ACHN (cell line): Measurements from ENCODE around the gene ANO4.
A peak's percentile ranks its signal among the peaks of the same experiment; 100 is the strongest.

Experiments used
- DNase-seq: peaks from one replicate; pipeline ENCODE4 v3.0.0-alpha.2; 2015
- in situ Hi-C: cut with HindIII; loops from 2 replicates; pipeline ENCODE4 v1.10.0; 2017; ENCODE audit warnings: low sequenced_read_pairs, low pct_ligation_motif_present, low pct_unique_long_range_greater_than_20kb

The ANO4 gene

DNA sequence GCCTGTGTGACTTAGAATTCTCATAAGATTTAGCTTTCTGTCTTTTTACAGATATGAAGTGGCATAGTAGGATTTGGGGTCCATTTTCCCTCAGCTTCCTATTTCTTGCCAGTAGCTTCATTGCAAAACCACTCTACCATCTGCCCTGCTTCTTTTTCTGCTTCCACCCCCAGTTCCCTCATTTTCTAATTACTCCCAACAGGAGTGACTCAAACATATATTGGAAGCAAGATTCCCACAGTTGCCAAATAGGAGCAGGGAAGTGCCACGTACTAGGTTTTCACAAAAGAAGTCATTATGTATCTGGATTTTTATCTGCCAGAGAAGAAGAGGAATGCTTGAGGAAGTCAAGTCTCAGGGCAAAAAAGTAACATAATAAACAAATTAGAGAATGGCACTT is 64.1 kb downstream of the ANO4 start:
- DNase-seq, result no peak
- in situ Hi-C loops, result no loop called here

DNA sequence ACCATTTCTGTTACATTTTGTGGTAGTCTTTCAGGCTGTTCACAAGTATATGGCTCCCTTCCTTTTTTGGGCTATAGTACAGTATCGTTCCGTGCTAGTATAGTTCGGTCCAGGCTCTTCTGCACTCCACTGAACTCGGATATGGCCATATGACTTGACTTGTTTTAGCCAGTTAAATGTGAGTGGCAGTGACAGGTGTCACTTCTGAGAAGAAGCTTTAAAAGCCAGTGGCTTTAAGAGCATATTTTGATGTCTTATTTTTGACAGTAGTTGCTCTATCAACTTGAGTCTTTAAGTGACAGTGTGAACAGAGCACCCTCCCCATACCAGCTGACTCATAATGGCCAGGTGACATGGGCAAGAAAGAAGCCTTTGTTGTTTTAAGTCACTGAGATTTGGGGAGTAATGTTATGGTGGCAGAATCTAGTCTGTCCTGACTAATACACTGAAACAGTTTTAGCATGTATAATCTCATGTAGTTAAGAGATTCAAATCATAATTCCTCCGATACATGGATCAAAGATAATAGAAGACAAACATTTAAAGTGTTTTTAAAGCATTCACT is 64.6 kb downstream of the ANO4 start:
- DNase-seq, result no peak
- in situ Hi-C loops, result no loop called here

DNA sequence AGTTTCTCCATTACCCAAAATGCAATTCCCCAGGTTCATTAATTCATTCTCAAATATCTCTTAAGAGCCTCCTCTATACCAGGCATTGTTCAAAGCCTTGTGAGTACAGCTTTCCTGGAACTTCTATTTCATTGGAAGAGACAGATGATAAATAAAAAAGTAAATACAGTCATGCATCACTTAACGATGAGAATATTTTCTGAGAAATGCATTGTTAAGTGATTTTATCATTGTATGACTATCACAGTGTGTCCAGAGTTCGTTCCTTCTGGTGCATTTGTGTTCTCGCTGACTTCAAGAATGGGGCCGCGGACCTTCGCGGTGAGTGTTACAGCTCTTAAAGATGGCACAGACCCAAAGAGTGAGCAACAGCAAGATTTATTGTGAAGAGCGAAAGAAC is 66.0 kb downstream of the ANO4 start:
- in situ Hi-C loops, result no loop called here
- DNase-seq, result peak; percentile 23

DNA sequence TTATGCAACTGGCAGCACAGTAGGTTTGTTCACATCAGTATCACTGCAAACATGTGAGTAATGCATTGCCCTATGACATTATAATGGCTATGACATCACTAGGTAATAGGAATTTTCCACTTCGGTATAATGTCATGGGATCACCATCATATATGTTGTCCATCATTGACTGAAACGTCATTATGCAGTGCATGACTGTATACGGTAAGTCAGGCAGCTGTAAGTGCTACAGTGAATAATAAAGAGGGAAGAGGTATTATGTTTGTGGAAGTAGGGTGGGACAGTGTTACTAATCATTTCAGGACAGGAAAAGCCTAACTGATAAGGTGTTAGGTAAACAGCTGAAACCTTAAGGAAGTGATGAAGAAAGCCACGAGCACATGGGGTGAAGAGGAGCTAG is 68.1 kb downstream of the ANO4 start:
- in situ Hi-C loops, result no loop called here
- no peak for DNase-seq

DNA sequence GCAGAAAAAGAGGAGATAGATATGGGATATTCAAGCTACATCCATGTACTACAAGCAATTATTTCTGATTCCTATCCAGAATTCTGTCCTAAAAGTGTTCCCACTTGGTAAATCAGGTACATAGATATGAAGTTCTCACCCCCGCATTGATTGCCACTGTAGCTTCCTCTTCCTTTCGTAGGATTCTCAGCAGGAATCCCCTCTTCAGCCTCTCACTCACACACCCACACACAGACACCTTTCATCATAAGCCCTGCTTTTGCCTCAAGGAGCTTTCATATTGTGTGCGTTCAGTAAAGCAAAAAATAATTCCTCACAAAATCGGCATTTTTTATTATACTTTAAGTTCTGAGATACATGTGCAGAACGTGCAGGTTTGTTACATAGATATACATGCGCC is 69.8 kb downstream of the ANO4 start:
- DNase-seq, result no peak
- in situ Hi-C loops, result no loop called here

DNA sequence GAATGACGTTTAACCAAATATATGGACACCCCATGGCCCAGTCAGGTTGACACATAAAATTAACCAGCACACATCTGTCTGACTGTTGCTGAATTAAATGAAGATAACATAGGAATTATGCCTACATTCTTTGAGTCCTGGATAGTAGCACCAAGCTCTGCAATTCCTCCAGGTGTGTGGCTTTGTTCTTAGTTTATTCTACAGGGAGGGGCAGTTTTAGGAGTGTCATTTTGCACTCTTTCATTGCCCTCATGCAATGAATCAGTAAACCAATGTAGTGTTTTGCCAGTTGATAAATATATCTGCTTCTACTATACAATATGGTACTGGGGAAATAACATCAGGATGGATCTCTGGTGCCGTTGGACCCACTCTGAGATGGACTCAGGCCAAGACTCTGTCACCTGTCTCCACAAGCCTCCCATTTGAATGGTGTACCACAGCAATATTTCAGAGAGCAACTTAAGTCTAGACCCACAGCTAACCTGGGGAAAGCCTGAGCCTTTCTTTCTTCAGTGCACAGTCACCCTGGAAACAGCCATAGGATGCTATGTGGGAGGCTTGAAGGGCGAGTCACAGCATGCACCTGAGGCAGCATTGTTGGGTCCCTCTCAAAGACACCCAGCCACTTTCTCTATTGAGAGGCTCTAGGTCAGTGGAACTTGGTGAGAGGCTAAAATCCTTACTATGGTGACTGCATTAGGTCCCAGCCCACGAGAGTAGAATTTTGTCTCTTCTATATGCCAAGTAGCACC is 73.2 kb downstream of the ANO4 start:
- no peak for DNase-seq
- in situ Hi-C loops, result no loop called here

DNA sequence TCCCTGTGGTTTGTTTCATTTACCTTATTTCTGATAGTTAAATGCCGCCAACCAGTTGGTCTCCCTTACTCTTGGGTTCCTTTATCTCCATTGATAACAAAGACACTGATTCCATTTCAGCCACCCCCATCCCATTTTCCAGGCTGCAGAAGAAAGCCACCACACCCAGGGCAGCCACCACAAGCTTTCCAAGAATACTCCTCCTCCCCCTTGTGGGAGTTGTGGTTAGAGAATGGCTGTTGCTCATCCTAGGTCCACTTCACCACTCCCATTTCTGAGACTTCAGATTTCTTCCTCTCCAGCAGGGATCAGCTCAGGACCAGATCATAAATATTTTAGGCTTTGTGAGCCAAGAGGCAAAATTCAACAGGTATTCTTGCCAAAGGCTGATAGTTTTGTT is 73.9 kb downstream of the ANO4 start:
- in situ Hi-C loops, result no loop called here
- peak; percentile 30 for DNase-seq

DNA sequence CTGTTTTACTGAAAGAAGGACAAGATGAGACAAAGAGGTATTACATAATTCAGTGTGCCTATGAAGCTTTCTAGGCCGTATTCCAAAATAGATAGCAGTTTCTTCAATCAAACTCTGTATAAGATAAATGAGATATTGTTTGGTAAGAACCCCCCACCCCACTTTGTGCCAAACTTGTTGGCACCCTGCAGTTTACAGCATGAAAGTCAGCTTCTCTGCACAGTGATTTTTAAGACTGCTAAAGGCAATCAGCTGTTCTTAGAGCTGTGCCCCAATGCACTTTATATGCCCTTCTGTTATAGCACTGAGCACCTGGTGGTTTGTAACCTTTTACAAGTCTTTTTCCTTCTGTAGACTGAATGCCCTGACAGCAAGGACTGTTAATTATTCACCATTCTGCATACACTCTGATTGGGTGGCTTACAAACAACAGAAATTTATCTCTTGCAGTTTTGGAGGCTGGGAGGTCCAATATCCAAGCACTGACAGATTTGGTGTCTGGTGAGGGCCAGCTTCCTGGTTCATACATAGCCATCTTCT is 76.7 kb downstream of the ANO4 start:
- DNase-seq, result no peak
- in situ Hi-C loops, result no loop called here

DNA sequence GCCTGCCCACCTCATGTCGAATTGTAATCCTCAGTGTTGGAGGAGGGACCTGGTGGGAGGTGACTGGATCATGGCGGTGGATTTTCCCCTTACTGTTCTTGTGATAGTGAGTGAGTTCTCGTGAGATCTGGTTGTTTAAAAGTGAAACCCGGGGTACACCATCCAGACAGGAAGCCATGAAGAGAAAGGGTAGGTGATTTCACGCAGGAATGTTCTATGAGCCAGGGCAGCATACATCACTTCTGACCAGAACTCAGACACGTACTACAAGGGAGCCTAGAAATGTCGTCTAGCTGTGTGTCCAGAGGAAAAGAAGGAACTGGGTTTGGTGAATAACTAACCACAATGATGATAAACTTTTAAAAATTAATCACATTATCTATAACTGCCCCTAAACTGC is 80.6 kb downstream of the ANO4 start:
- in situ Hi-C loops, result no loop called here
- DNase-seq, result no peak

DNA sequence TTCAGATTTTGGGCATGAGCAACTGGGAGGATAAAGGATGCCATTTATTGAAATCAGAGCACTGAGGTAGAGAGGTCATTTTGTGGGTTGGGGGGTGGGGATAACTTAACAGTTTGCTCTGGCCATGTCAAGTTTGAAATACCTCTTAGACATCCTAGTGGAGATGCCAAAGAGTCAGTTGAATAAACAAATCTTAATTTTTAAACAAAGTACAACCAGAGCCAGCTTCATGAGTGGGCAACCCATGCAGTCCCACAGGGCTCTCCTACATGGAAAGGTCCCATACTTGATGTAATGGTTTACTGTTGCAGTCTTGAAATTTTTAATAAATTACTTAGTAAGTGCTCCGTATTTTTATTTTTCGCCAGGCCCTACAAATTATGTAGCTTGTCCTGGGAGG is 81.2 kb downstream of the ANO4 start:
- DNase-seq, result no peak
- in situ Hi-C loops, result no loop called here

DNA sequence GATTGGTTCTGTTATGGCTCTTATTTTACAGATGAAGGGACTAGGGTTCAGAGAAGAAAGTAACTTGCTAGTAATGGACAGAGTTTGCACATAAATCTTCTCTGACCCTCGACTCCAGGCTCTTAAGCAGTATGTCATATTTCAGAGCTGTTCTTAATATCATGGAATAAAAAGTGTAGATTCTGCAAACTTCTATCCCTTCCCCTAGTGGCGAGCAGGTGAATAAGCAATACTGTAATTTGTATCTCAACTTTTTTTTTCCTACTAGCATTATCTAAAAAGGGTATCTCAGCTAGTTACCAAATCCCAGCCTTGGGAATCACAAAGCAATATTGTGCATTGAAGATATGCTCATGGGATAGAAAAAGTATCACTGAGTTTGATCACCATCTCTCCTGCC is 83.2 kb downstream of the ANO4 start:
- no peak for DNase-seq
- in situ Hi-C loops, result no loop called here

DNA sequence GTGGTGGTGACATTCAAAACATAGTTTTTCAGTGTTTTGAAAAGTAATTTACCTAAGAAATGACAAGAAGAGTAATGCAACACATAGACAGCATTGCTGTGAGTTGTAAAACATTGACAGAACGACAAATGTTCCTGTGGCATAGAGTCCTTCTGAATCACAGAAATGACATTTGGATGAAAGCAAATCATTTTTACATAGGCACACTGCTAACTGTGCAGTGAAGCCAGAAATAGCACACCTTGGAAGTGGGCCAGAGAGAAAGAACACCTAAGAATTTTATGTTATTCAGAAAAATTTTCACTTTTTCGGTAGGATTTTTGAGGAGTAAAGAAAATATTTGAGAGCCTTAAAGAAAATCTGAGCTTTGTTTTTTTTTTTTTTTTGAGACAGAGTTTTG is 100.6 kb downstream of the ANO4 start:
- in situ Hi-C loops, result no loop called here
- DNase-seq, result no peak

DNA sequence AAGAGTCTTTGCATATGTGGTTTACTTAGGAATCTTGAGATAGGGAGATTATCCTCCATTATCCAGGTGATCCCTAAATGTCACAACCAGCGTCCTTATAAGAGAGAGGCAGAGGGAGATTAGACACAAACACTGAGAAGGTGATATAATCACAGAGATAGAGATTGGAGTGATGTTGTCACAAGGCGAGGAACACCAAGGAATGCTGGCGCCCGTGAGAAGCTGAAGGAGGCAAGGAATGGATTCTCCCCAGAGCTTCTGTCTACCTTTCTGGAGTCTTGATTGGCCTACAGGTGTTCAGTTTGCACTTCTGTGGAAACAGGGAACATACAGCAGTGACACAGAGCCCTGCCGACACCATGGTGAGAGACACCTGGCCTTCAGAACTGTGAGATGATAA is 101.6 kb downstream of the ANO4 start:
- no peak for DNase-seq
- in situ Hi-C loops, result no loop called here

DNA sequence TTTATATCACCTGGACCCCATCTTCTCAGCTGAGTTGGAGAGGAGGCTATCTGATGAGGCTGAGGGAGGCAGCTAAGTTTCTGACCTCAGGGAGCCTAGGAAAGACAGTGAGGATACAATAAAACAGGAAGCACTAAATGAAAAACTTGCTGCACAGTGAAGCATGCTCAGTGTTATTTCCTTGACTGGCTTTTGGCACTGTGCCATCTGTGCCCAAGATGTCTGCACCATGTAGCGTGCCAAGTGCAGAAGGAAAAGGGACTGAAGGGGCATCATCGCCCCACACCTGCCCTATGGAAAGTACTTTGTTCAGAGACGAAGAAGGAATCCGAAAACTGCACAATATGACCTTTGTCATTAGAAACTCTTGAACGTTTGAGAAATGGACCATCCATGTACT is 102.7 kb downstream of the ANO4 start:
- no peak for DNase-seq
- in situ Hi-C loops, result no loop called here

DNA sequence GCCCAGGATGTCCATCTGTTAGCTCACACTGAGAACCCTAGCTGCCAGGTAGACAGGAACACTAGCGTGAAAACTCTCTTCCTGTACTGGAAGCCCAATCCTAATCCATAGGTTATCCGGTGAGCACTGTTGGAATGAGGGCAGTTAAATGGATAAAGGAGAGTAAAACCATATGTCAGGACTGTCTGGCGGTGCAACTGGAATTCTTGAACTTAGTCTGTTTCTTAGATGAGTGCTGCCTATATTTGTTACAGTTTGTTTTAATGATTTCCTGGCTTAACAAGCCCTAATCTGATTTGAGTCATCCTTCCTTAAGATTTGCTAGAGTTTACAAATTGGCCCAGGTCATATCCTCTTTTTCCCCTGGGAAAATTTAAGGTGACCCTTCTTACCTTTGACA is 104.7 kb downstream of the ANO4 start:
- DNase-seq, result no peak
- in situ Hi-C loops, result no loop called here

DNA sequence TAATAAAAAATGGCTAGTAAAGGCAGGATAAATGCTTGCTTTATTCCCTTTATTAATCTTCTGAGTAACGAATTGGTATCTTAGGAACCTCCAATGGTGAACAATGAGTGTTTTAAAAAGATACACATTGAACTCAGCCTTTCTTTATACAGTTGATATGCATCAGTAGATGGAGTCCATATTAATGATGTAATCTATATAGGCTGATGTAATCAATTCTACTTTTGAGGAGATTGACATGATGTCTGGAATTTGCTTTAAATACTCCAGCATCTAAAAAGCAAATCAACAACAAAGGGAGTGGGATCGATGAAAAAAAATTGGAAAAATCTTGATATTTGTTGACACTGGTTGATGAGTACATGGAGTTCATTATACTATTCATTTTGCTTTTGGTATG is 106.2 kb downstream of the ANO4 start:
- in situ Hi-C loops, result no loop called here
- no peak for DNase-seq

DNA sequence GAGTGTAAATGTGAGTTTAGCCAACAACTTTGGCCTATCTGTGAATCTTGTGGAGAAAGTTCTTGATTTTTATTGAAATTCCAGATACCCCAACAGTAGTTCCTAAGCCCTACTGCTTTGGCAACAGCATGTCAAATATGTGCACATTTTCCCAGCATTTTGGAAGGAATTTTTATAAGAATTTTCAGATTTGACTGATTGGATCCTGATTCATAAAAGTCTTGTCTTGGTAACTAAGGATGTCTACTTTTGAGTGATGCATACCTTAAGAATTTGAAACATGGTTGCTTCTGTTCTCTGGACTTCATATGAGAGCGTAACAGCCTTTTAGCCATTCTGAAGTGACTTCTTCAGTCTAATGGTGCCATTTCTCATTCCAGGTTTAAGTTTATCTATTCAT is 106.7 kb downstream of the ANO4 start:
- DNase-seq, result no peak
- in situ Hi-C loops, result no loop called here

DNA sequence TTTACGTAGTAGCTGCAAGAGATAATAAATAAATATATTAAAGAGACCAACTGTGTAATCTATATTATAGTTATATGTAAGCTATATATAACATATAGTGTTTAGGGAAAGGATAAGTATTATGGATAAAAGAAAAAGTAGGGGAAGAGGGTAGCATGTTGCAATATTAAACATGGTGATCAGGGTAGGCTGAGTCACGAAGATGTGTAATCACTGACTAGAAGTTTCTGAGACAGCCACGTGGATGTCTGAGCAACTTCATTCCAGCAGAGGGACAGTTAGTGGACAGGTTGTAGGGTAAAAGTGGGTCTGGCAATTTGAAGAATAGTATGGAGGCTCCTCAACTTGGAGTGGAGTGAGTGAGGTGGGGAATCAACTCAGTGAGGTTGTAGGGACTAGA is 109.7 kb downstream of the ANO4 start:
- DNase-seq, result no peak
- in situ Hi-C loops, result no loop called here

DNA sequence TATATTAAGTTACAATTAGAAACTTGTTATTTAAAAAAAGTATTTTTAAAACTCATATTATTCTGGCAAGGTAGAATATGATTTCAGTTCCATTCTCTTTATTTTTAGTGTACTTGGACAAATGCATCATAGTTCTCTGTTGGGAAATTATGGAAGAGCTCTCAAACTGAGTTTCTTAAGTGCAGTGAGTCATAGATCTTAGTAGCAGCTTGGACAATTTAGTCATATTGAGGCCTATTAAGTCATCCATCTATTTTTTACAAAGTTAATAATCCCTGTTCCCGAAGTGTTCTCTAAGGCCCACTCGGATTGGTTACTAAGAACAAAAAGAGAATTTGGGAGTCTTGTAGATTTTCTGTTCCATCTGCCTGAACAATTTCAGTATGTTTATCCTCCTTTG is 113.9 kb downstream of the ANO4 start:
- peak; percentile 39 for DNase-seq
- in situ Hi-C loops, result no loop called here

DNA sequence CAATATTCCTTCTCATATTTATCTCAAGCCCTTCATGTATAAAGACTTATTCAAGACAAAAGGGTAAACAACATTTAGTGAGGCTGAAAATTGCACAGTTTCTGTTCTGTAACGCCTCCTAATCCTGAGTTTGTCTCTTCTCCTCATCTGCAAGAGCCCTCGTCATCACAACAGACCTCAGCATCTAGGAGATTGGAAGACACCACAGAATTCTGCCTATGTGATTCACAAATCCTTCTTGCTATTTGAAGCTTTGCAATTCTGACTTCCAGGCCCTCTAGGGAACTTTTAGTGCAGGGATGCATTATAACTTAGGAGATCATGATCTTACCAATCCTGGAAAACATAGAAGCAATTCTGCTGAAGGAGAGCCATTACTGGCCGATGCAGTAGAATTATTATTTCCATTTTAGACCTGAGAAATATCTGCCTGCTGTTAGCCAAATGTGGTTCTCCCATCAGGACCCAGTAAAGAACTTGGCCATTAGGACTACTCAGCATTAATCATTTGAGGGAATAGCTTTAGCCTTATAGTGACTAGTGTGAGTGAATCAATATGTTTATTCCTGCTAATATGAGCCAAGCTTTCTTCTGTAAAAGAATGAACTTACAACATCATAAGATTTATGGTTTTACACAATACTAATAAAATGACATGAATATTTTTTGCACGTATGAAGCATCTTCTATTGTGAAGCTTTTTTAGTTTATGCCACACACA is 119.5 kb downstream of the ANO4 start:
- in situ Hi-C loops, result no loop called here
- DNase-seq, result no peak
